Glutamatergic neuron (in vitro differentiated cells): ENCODE measurements around the gene SULT2B1. TPM values are rescaled to one million over a fixed set of nuclear protein-coding genes. Genes with fewer than 3 reads are reported as not detected.
A peak's percentile ranks its signal among the peaks of the same experiment; 100 is the strongest.

Experiments used
- DNase-seq: peaks from one replicate; pipeline ENCODE4 v3.0.0; 2022
- H3K27ac Mint-ChIP-seq: one replicate; pipeline ENCODE4 v1.8.0; 2020; ENCODE audit warnings: mild to moderate bottlenecking, mixed read lengths, inconsistent platforms; ENCODE audit not compliant: unreplicated experiment
- H3K27me3 Mint-ChIP-seq: one replicate; pipeline ENCODE4 v1.8.0; 2020; ENCODE audit warnings: mild to moderate bottlenecking, moderate library complexity, mixed read lengths, inconsistent platforms; ENCODE audit not compliant: unreplicated experiment
- H3K36me3 Mint-ChIP-seq: one replicate; pipeline ENCODE4 v1.8.0; 2020; ENCODE audit warnings: mild to moderate bottlenecking, mixed read lengths, inconsistent platforms; ENCODE audit not compliant: unreplicated experiment
- H3K4me1 Mint-ChIP-seq: one replicate; pipeline ENCODE4 v1.8.0; 2020; ENCODE audit warnings: mild to moderate bottlenecking, low read depth, mixed read lengths, inconsistent platforms; ENCODE audit not compliant: unreplicated experiment
- H3K4me3 Mint-ChIP-seq: one replicate; pipeline ENCODE4 v1.8.0; 2020; ENCODE audit warnings: mild to moderate bottlenecking, mixed read lengths, inconsistent platforms; ENCODE audit not compliant: unreplicated experiment
- H3K9me3 Mint-ChIP-seq: one replicate; pipeline ENCODE4 v1.8.0; 2020; ENCODE audit warnings: mild to moderate bottlenecking, moderate library complexity, mixed read lengths, inconsistent platforms; ENCODE audit not compliant: unreplicated experiment
- total RNA-seq: library from RNA; stranded (reverse); fragmentation: NEBNext Ultra II Directional; extraction: Animal tissue kit (Norgen Biotek cat#: 25700); gene quantifications from one replicate; pipeline ENCODE4 v1.2.1, GENCODE V29; 2021; ENCODE audit not compliant: unreplicated experiment
- TF ChIP-seq, protein P1 (sequence below): fragments of 200-600 bp; sonication (generic); IDR thresholded peaks from one replicate; pipeline ENCODE4 v1.5.0; 2021; ENCODE audit not compliant: partially characterized antibody, unreplicated experiment

Gene SULT2B1
- total RNA-seq, 1 donor from 2014 or later = not detected

DNA sequence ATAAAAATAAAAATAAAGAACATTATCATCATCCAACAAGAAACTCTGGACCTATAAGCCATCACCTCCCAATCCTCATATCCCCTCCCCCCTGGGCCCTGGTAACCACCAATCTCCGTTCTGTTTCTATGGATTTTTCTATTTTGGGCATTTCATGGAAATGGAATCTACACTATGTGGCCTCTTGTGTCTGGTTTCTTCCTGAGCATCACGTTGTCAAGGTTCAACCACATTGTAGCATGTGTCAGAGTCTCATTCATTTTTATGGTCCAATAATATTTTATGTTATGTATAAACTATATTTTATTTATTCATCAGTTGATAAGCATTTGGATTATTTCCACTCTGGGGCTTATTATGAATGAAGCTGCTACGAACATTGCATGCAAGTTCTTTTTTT, 26.9 kb downstream of the SULT2B1 start:
- TF ChIP-seq, protein P1, sequence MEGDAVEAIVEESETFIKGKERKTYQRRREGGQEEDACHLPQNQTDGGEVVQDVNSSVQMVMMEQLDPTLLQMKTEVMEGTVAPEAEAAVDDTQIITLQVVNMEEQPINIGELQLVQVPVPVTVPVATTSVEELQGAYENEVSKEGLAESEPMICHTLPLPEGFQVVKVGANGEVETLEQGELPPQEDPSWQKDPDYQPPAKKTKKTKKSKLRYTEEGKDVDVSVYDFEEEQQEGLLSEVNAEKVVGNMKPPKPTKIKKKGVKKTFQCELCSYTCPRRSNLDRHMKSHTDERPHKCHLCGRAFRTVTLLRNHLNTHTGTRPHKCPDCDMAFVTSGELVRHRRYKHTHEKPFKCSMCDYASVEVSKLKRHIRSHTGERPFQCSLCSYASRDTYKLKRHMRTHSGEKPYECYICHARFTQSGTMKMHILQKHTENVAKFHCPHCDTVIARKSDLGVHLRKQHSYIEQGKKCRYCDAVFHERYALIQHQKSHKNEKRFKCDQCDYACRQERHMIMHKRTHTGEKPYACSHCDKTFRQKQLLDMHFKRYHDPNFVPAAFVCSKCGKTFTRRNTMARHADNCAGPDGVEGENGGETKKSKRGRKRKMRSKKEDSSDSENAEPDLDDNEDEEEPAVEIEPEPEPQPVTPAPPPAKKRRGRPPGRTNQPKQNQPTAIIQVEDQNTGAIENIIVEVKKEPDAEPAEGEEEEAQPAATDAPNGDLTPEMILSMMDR = no peak
- Mint-ChIP-seq H3K36me3 (no peaks in the 10 kb centered on the region), H3K27ac (no peak overlapping the region), H3K27me3 (no peaks in the 10 kb centered on the region), H3K9me3 (peaks cover 2% of the 10 kb centered on the region), H3K4me3 (no peak overlapping the region), H3K4me1 (no peaks in the 10 kb centered on the region)
- no peak for DNase-seq

DNA sequence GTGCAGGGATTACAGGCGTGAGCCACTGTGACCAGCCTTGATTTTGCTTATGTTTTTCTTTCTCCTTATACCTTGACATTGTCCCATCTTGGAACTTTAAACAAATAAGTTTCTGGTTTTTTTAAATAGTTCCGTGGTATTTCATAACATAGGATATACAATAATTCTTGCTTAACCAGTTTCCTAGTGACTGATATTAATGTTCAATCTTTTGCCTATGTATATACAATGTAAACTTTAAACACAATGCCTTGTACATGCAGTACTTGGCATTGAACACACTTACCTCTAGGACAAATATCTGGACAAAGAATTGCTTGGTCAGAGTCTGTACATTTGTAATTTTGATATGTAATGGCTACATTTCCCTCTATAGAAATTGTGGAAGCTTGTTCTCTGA, 30.2 kb downstream of the SULT2B1 start:
- peaks cover 2% of the 10 kb centered on the region for H3K9me3 Mint-ChIP-seq
- no peak for DNase-seq
- H3K27me3 Mint-ChIP-seq = no peaks in the 10 kb centered on the region
- no peak overlapping the region for H3K4me3 Mint-ChIP-seq
- no peaks in the 10 kb centered on the region for H3K36me3 Mint-ChIP-seq
- H3K4me1 Mint-ChIP-seq = no peaks in the 10 kb centered on the region
- TF ChIP-seq, protein P1 = no peak
- H3K27ac Mint-ChIP-seq = no peak overlapping the region

DNA sequence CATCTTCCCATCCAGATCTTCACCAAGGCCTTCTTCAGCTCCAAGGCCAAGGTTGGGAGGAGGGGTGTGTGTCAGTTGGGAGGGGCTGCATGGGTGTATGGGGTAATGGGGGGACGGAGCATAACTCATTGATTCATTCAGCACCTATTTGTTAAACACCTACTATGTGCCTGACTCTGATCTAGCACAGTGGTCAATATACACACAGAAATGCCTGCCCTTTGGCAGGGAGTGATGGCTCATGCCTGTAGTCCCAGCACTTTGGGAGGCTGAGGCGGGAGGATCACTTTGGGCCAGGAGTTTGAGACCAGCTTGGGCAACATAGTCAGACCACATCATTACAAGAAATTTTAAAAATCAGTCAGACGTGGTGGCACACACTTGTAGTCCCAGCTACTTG, 35.4 kb downstream of the SULT2B1 start:
- H3K4me1 Mint-ChIP-seq = no peaks in the 10 kb centered on the region
- H3K9me3 Mint-ChIP-seq = peaks cover 3% of the 10 kb centered on the region
- H3K27ac Mint-ChIP-seq = no peak overlapping the region
- DNase-seq = no peak
- H3K27me3 Mint-ChIP-seq = peaks cover 3% of the 10 kb centered on the region
- H3K4me3 Mint-ChIP-seq = no peak overlapping the region
- no peaks in the 10 kb centered on the region for H3K36me3 Mint-ChIP-seq
- TF ChIP-seq, protein P1 = no peak

DNA sequence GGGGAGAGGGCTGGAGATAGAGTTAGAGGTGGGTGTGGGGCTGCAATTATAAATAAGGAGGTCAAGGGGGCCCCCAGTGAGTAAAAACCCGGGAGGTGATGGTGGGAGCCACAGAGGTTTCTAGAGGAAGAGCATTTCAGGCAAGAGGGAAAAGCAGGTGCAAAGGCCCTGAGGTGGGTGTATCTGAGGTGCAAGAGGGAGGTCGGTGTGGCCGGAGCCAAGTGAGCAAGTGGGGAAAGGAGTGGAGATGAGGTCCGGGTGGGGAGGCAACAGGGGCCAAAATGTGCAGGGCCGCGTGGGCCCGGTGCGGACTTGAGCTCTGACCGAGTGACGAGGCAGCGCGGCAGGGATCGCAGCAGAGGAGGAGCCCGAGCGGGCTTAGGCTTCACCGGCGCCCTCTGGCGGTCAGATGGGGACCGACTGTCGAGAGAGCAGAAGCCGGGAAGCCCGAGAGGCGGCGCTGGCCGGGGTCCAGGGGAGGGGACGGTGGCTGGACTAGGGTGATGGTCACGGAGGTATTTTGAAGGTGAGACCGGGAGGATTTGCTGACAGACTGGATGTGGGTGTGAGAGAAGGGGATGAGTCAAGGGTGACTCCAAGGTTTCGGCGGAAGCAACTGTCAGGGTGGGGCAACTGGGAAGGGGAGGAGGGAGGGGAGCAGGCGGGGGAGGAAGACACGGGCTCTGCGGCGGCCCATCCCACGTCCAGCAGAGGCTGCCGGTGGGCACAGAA, 36.9 kb downstream of the SULT2B1 start:
- peak; percentile 96 for DNase-seq
- H3K36me3 Mint-ChIP-seq = no peaks in the 10 kb centered on the region
- peak overlapping the region; percentile 79 for H3K4me3 Mint-ChIP-seq
- TF ChIP-seq, protein P1 = peak; percentile 96
- H3K27me3 Mint-ChIP-seq = peaks cover 3% of the 10 kb centered on the region
- peaks cover 3% of the 10 kb centered on the region for H3K9me3 Mint-ChIP-seq
- no peaks in the 10 kb centered on the region for H3K4me1 Mint-ChIP-seq
- peak overlapping the region; percentile 12 for H3K27ac Mint-ChIP-seq

DNA sequence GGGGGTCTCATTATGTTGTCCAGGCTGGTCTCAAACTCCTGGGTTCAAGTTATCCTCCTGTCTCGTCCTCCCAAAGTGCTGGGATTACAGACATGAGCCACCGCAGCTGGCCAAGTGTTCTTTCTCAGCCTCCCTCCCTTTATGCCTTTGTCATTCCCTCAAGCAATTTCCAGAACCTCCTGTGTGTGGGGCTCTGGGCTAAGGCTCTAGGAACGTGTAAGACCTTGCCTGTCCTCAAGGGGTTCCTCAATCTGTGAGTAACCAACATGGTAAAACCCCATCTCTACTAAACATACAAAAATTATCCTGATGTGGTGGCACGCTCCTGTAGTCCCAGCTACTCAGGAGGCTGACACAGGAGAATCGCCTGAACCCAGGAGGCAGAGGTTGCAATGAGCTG, 39.0 kb downstream of the SULT2B1 start:
- Mint-ChIP-seq H3K4me3 (no peak overlapping the region), H3K27ac (no peak overlapping the region), H3K4me1 (no peaks in the 10 kb centered on the region), H3K36me3 (no peaks in the 10 kb centered on the region), H3K9me3 (peaks cover 3% of the 10 kb centered on the region), H3K27me3 (peaks cover 3% of the 10 kb centered on the region)
- TF ChIP-seq, protein P1 = no peak
- no peak for DNase-seq
